ENCODE results near the gene SYNRG.

- TF ChIP-seq CTCF (optimal IDR thresholded peaks at IDR 0.05 in 1 of 3, IDR thresholded peaks at IDR 0.05 in 1 of 3, conservative IDR thresholded peaks at IDR 0.05 in 1 of 3; ENCODE audit: extremely low read depth in 1 of 3, insufficient read depth in 2 of 3, low read length in 3 of 3) = no peak
- TF ChIP-seq EZH2 (IDR thresholded peaks at IDR 0.05; ENCODE audit: low read length) = no peak
Observed at GRCh38 chr17:37546302-37546701, 62.9 kb downstream of the SYNRG start.
